ENCODE measurements around the gene ZSWIM3. TPM values are rescaled to one million over a fixed set of nuclear protein-coding genes. Genes with fewer than 3 reads are reported as not detected.
A peak's percentile ranks its signal among the peaks of the same experiment; 100 is the strongest.

The ZSWIM3 gene
- total and polyA plus RNA-seq, 2 of the 13 experiments (the other 11 are each of a cell fraction or from before 2014, with no cell fraction given) = 5.2 to 5.8 TPM

- TF ChIP-seq ZBTB4 (CRISPR knock-in tag; IDR thresholded peaks at IDR 0.05; ENCODE audit: borderline replicate concordance) = 0 out of 2 replicates have a peak, but pooled peaks have one; percentile 34
- TF ChIP-seq AGO1 (IDR thresholded peaks at IDR 0.05; ENCODE audit: low read depth, low read length, poor library complexity, severe bottlenecking) = no peak
- peak; percentile 34; the same call in 1 of the 2 replicates for TF ChIP-seq ZNF605 (CRISPR knock-in tag; IDR thresholded peaks at IDR 0.05)
- no peak for TF ChIP-seq FOXO4 (CRISPR knock-in tag; conservative IDR thresholded peaks at IDR 0.05)
- 0 out of 2 replicates have a peak, but pooled peaks have one; percentile 23 for TF ChIP-seq AHDC1 (CRISPR knock-in tag; IDR thresholded peaks at IDR 0.05; ENCODE audit: borderline replicate concordance)
- TF ChIP-seq DBP (CRISPR knock-in tag; IDR thresholded peaks at IDR 0.05; ENCODE audit: not compliant biosample characterization) = no peak
- no peak for TF ChIP-seq ELF1 (CRISPR knock-in tag; IDR thresholded peaks at IDR 0.05)
- no peak for TF ChIP-seq TFDP2 (CRISPR knock-in tag; IDR thresholded peaks at IDR 0.05)
- TF ChIP-seq ELF4 (CRISPR knock-in tag; IDR thresholded peaks at IDR 0.05; ENCODE audit: borderline replicate concordance) = no peak
- TF ChIP-seq ZNF44 (CRISPR knock-in tag; IDR thresholded peaks at IDR 0.05) = no peak
- no peak for TF ChIP-seq SRF (IDR thresholded peaks at IDR 0.05; ENCODE audit: low read depth, low read length)
- TF ChIP-seq ZNF567 (CRISPR knock-in tag; IDR thresholded peaks at IDR 0.05; ENCODE audit: borderline replicate concordance) = no peak
- peak; percentile 74; the same call in 1 of the 2 replicates for TF ChIP-seq ZNF839 (CRISPR knock-in tag; IDR thresholded peaks at IDR 0.05; ENCODE audit: borderline replicate concordance)
- no peak for TF ChIP-seq DR1 (CRISPR knock-in tag; IDR thresholded peaks at IDR 0.05)
- no peak for TF ChIP-seq KMT2B (CRISPR knock-in tag; IDR thresholded peaks at IDR 0.05)
These were observed 68.5 kb downstream of the ZSWIM3 start (continued) for GRCh38 chr20:45925821-45926506.

All from HepG2 (cell line).